HG02571 (cell line): Measurements from ENCODE around the gene PTMA.
"Not testable (repeated sequence)": the region's sequence is repeated elsewhere in the genome, so short reads cannot be mapped to it uniquely, and the experiment has no call there.

Experiments used
- ATAC-seq: cut with Tn5 transposase; IDR thresholded peaks from one replicate; pipeline ENCODE4 v1.9.1; 2021; ENCODE audit warnings: mild to moderate bottlenecking, moderate library complexity; ENCODE audit not compliant: unreplicated experiment

The PTMA gene, protein sequence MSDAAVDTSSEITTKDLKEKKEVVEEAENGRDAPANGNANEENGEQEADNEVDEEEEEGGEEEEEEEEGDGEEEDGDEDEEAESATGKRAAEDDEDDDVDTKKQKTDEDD

DNA sequence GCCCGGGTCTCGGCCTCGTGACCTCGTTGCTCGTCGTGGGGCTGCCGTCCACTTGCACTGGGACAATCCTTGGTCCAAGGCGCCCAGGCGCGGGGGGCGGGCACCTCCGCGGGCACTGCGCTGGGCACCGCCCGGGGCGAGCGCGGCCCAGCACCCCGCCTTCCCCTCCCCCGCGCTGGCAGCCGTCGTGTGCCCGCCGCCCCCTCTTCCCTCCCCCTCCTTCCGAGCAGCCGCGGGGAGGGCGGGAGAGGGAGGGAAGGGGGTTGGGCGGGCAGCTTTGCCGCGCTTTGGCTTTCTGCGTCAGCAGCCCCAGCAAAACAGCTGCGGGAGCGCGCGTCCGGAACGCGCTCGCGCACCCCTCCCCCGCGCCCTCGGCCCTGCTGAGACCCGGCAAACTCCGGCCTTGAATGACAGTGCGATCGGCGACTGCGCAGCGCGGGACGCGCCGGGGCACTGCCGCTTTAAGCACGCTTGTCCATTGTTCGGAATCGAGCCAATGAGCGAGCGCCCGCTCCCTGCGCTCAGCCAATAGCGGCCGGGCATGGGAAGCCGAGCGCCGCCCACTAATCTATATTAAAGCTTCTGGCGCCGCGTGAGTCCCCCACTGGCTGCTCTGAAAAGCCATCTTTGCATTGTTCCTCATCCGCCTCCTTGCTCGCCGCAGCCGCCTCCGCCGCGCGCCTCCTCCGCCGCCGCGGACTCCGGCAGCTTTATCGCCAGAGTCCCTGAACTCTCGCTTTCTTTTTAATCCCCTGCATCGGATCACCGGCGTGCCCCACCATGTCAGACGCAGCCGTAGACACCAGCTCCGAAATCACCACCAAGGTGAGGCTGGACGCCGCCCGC is at the start of gene PTMA:
Gene PTMA, plus strand, starts transcription at position 599 of the 846 bp plus-strand sequence. Its CDS starts 182 bp downstream, at position 781.
- ATAC-seq, result peak; percentile 50

- ATAC-seq, result not testable (repeated sequence)
Observed at GRCh38 chr2:231660073-231660472, 48.3 kb upstream of the PTMA start.

GRCh38 chr2:231660860-231661259 is 47.5 kb upstream of the PTMA start:
- ATAC-seq, result no peak

- no peak for ATAC-seq
Observed at GRCh38 chr2:231661422-231662027, 46.8 kb upstream of the PTMA start.

GRCh38 chr2:231662028-231662810 is 46.1 kb upstream of the PTMA start:
- peak; percentile 65 for ATAC-seq

DNA sequence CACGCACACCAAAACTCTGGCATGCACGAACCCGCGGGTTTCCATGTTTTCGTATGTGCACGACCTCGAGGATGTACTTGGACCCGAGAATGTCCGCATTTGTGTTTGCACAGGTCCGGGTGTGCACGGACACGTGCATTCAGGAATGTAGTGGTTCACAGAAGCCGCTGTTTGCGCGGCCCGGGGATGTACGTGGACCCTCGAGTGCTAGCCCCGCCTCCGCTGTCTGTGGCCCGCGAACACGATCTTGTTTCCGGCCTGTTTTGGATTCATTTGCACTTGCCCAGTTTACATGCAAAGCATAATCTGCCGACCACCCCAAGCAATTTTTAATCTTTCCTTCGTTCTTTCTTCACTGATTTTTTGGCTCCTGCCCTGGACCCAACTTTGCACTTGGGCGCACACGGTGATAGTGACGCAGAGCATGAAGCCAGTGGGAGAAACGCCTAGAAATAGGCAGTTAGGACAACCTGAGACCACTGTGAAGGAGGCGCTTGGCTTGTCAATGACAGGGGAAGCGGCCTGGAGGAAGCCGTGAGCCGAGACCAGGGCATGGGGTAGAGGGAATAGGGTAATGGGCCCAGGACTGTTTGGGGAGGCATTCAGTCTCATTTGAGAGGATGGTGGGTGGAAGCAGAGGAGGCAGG is 45.4 kb upstream of the PTMA start:
- ATAC-seq, result no peak

DNA sequence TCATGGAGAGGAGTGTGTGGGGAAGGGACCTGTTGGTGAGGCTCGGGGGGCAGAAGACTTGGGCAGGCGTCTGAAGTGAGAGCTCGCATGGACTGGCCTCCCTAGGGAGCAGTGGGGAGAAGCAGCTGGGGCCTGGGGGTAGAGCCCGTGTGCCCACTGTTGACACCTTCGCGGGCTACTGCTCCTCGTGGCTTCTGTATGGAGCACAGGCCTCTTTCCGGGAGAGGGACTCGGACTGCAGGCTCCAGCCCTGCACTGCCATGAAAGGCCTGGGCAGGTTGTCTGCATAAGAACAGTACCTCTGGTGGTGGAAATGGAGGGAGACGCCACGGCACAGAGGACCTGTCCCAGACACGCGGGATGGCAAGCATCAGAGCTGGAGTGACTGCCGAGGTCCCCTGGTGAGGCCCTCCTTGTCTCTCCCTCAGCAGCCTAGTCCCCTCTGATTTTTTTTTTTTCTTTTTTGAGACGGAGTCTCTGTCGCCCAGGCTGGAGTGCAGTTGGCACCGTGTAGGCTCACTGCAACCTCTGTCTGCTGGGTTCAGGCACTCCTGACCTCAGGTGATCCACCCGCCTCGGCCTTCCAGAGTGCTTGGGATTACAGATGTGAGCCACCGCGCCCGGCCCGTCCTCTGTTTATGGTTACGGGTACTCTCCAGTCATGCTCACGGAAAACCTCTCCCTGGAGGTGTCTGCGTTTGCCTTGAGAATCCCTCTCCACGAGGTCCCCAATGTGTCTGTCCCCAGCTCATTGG is 44.7 kb upstream of the PTMA start:
- no peak for ATAC-seq

DNA sequence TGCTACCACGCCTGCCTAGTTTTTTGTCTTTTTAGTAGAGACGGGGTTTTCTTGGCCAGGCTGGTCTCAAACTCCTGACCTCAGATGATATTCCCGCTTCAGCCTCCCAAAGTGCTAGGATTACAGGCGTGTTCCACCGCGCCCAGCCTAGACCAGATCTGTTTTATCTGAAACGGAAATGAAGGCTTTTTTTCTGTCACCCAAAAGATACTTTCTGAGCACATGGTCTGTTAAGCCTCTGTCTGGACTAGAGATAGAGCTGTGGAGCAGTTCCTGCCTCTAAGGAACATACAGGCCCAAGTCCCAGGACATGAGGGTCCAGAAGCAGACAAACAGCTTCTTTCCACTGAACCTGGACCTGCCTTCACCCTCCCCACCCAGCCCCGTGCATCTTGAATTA is 43.6 kb upstream of the PTMA start:
- no peak for ATAC-seq

DNA sequence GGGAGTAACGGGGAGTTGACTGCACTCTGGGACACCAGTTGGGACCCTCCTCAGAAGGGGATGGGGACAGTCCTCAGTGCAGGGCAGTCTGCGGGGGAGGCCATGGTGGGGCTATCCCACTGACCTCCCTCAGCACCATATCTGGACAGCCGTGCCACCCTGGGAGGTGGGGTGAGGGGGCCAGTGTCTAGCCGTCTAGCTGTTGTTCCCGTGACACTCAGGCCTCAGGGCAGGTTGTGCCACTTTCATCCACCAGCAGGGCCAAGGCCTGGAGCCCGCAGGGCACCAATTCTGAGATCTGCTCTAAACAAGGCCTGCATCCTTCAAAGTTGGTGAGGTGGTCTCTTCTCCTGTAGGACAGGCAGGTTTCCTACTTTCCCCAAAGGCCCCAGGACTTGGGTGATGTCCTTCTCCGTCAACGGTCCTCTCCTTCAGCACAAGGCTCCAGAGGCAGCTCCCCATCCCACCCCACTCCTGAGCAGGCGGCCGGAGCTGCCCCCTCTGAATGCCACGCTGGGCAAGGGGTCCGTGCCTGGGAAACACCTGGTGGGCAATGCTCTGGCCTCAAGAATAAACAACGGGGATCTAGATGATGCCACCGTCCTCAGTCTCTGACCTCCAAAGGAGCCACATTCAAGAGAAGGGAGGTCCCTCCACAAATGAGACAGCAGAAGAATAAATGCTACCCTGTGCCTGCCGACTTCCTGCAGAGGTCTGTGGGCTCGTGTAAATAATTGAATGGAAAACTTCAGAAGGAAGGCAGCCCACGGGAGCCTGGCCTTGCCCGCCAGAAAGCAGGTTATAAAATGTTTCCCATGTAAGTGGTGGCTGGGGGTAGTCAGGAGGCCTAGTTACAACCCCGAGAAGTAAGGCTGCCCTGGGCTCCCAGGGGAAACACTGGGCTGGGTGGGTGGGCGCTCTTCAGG is 42.8 kb upstream of the PTMA start:
- ATAC-seq, result no peak

- ATAC-seq, result peak; percentile 49
Observed at GRCh38 chr2:231666171-231667095, 41.9 kb upstream of the PTMA start.

- ATAC-seq, result no peak
Observed at GRCh38 chr2:231667096-231667427, 41.3 kb upstream of the PTMA start.

DNA sequence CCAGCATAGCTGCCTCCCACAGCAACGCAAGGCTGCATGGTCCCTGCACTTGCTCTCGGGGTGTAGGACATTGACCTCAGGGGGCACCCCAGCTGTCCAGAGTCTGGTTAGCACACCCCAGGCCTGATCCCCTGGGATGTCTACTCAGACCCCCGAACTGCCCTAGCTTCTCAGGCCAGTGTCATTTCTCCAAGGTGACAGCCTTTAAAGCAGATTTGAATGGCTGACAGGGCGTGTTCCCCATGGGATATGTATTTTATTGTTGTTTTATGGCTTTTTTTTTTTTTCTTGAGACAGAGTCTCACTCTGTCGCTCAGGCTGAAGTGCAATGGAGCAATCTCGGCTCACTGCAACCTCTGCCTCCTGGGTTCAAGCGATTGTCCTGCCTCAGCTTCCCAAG is 40.8 kb upstream of the PTMA start:
- ATAC-seq, result no peak

- ATAC-seq, result no peak
Observed at GRCh38 chr2:231668981-231669380, 39.3 kb upstream of the PTMA start.

- ATAC-seq, result peak; percentile 46
Observed at GRCh38 chr2:231671270-231672050, 36.9 kb upstream of the PTMA start.

DNA sequence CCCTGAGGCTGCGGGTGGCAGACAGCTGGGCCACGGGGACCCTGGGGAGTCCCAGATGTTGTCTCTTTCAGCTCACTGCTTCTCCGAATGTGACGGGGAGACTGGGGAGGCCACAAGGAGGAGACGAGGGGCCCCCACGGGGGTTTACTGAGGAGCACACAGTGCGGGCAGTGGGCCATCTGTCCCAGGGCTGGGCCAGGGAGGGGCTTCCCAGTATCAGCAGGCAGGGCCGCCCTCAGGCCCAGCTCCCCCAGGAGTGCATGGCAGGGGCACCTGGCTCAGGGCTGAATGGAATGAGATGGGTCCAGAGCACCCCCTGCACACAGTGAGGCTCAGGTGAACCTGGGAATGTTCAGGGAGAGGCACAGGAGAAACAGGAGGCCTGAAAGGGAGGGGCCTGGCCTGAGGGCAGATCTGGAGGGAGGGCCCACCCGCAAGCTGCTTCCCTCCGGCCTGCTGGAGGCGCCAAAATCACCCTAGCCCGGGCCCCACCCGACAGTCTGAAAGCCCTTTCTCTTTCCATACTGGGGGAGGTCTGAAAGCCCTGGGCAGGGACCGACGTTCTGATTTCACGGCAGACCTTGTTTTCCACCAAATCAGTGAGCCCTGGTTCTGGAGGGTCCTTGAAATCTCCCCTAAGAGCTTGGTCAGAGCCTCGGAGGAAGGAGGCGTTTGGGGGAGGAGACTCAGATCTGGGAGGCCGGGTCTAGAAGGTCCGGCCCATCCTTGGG is 35.5 kb upstream of the PTMA start:
- peak; percentile 42 for ATAC-seq

- no peak for ATAC-seq
Observed at GRCh38 chr2:231673348-231673770, 35.0 kb upstream of the PTMA start.
